HepG2 (cell line): ENCODE measurements around the gene RAD52. TPM values are rescaled to one million over a fixed set of nuclear protein-coding genes. Genes with fewer than 3 reads are reported as not detected.
A peak's percentile ranks its signal among the peaks of the same experiment; 100 is the strongest.

Experiments
- ATAC-seq: fragments of 200-7000 bp; cut with Tn5 transposase; 3 replicates; pipeline ENCODE4 v1.9.1; 2020; ENCODE audit warnings: mild to moderate bottlenecking, moderate library complexity
- BruUV-seq: library from RNA; stranded (reverse); fragments of 400-500 nt; replicated peaks from 2 replicates; lab custom pipeline; 2021; lab: Mats Ljungman, UMichigan
- CTCF ChIA-PET: fragments of 300-600 bp; formaldehyde crosslinking; extraction: SDS; loops from one replicate; lab custom pipeline; 2021; ENCODE audit warnings: low total read pairs, inconsistent platforms, low intra/inter-chr PET ratio; lab: Yijun Ruan, JAX
- POLR2A ChIA-PET: fragments of 350-600 bp; sonication (Branson Sonifier 250); formaldehyde crosslinking; loops from one replicate; lab custom pipeline; 2020; ENCODE audit warnings: antibody characterized with exemption, inconsistent platforms; lab: Yijun Ruan, JAX
- DNase-seq: peaks from one replicate; pipeline ENCODE4 v3.0.0-alpha.2; 2015; ENCODE audit warnings: low spot score
- FAIRE-seq: peaks from 3 replicates; lab custom pipeline; 2011; peaks lifted over from hg19 to GRCh38; lab: Jason Lieb, UNC
- H2AFZ ChIP-seq: one replicate; pipeline ENCODE4 v1.6.1; 2011; ENCODE audit warnings: low read length, inconsistent platforms
- H3K27ac ChIP-seq: fragments of 300-600 bp; 3 replicates; pipeline ENCODE4 v1.8.0; 2011; ENCODE audit warnings: mixed run types, mild to moderate bottlenecking, mixed read lengths, low read length, inconsistent platforms; ENCODE audit not compliant: insufficient read depth; ENCODE audit errors: extremely low read length
- H3K27me3 ChIP-seq, 2 experiments: fragments of 200-600 bp in 1 of 2; 2 replicates in 1 of 2; 3 replicates in 1 of 2; pipeline versions ENCODE4 v1.6.0 to v1.8.0; 2011; ENCODE audit warnings: low read length in 2 of 2, mild to moderate bottlenecking in 2 of 2, moderate library complexity in 2 of 2, inconsistent platforms in 1 of 2; ENCODE audit not compliant: insufficient read depth in 2 of 2, control insufficient read depth in 1 of 2
- H3K36me3 ChIP-seq, 2 experiments: fragments of 200-600 bp in 1 of 2; replicated peaks in 1 of 2; 2 replicates in 1 of 2; 3 replicates in 1 of 2; pipeline versions ENCODE4 v1.5.1 to v1.8.0; 2011; ENCODE audit warnings: low read length in 2 of 2, inconsistent platforms in 1 of 2; ENCODE audit not compliant: insufficient read depth in 2 of 2, control insufficient read depth in 1 of 2
- H3K4me1 ChIP-seq: 2 replicates; pipeline ENCODE4 v1.5.1; 2012; ENCODE audit warnings: low read length, inconsistent platforms; ENCODE audit not compliant: insufficient read depth
- H3K4me2 ChIP-seq: 2 replicates; pipeline ENCODE4 v1.6.0; 2011; ENCODE audit warnings: low read depth, low read length, inconsistent platforms
- H3K4me3 ChIP-seq, 3 experiments: fragments of 200-600 bp in 1 of 3; sonication (generic), shearing (Covaris generic) in 1 of 3; replicated peaks in 1 of 3; 2 replicates each; pipeline ENCODE4 v1.5.1; 2011 to 2016; ENCODE audit warnings: low read length in 3 of 3, inconsistent platforms in 2 of 3, low read depth in 2 of 3, mild to moderate bottlenecking in 2 of 3, control low read depth in 1 of 3, mixed read lengths in 1 of 3; ENCODE audit not compliant: insufficient read depth in 1 of 3
- H3K79me2 ChIP-seq: one replicate; pipeline ENCODE4 v1.6.1; 2011; ENCODE audit warnings: low read length, inconsistent platforms; ENCODE audit not compliant: insufficient read depth
- H3K9ac ChIP-seq: 2 replicates; pipeline ENCODE4 v1.6.0; 2011; ENCODE audit warnings: mild to moderate bottlenecking, low read depth, low read length, inconsistent platforms; ENCODE audit not compliant: insufficient read depth
- H3K9me3 ChIP-seq: 2 replicates; pipeline ENCODE4 v1.5.1; 2012; ENCODE audit warnings: mild to moderate bottlenecking, low read length
- H4K20me1 ChIP-seq: 2 replicates; pipeline ENCODE4 v1.6.0; 2011; ENCODE audit warnings: inconsistent platforms, mild to moderate bottlenecking, low read length, moderate library complexity; ENCODE audit not compliant: insufficient read depth
- ATF1 ChIP-seq: IDR thresholded peaks from 2 replicates; pipeline ENCODE4 v1.6.1; 2016; ENCODE audit warnings: mild to moderate bottlenecking, control low read depth
- CCDC6 ChIP-seq: sonication (generic); formaldehyde crosslinking; IDR thresholded peaks from 2 replicates; pipeline ENCODE4 v1.8.1; 2022; ENCODE audit warnings: mild to moderate bottlenecking, missing genetic modification reagents, moderate library complexity
- GFI1 ChIP-seq: sonication (generic); formaldehyde crosslinking; IDR thresholded peaks from 2 replicates; pipeline ENCODE4 v1.5.0; 2020; ENCODE audit warnings: missing genetic modification reagents, mild to moderate bottlenecking, borderline replicate concordance
- MIER2 ChIP-seq: IDR thresholded peaks from 2 replicates; pipeline ENCODE4 v1.6.1; 2016; ENCODE audit warnings: missing biosample characterization, missing genetic modification reagents
- NFIC ChIP-seq: IDR thresholded peaks from 2 replicates; pipeline ENCODE4 v1.6.1; 2012; ENCODE audit warnings: mild to moderate bottlenecking, low read length, inconsistent platforms
- PRPF4 ChIP-seq: fragments of 200-400 bp; formaldehyde crosslinking; IDR thresholded peaks from 2 replicates; pipeline ENCODE4 v1.6.1; 2016; ENCODE audit warnings: low read length, low read depth; ENCODE audit not compliant: poor library complexity, severe bottlenecking
- U2AF2 ChIP-seq: fragments of 200-400 bp; formaldehyde crosslinking; IDR thresholded peaks from 2 replicates; pipeline ENCODE4 v1.6.1; 2017; ENCODE audit warnings: low read depth, mild to moderate bottlenecking, low read length
- ZNF17 ChIP-seq: sonication (generic); formaldehyde crosslinking; IDR thresholded peaks from 2 replicates; pipeline ENCODE4 v1.5.0; 2020; ENCODE audit warnings: mild to moderate bottlenecking, missing genetic modification reagents
- ZNF263 ChIP-seq: sonication (generic); formaldehyde crosslinking; IDR thresholded peaks from 2 replicates; pipeline ENCODE4 v1.4.0; 2020; ENCODE audit warnings: missing genetic modification reagents
- ZNF446 ChIP-seq: sonication (generic); formaldehyde crosslinking; IDR thresholded peaks from 2 replicates; pipeline ENCODE4 v1.5.0; 2020; ENCODE audit warnings: mild to moderate bottlenecking, missing genetic modification reagents
- ZNF501 ChIP-seq: sonication (generic); formaldehyde crosslinking; IDR thresholded peaks from 2 replicates; pipeline ENCODE4 v1.5.1; 2020; ENCODE audit warnings: mild to moderate bottlenecking, moderate library complexity, missing genetic modification reagents
- WGBS: methylation state at CpG from one replicate; pipeline ENCODE4 v1.1.6; 2017; ENCODE audit warnings: low lambda C conversion rate; 5-methylcytosine and 5-hydroxymethylcytosine counted together
- in situ Hi-C: cut with HindIII; loops from 2 replicates; pipeline ENCODE4 v1.10.0; 2017; ENCODE audit warnings: low pct_unique_long_range_greater_than_20kb; ENCODE audit not compliant: extremely low pct_ligation_motif_present
- intact Hi-C: fragments of 100-400 bp; cut with micrococcal nuclease; formaldehyde crosslinking; loops from one replicate; pipeline ENCODE4 v1.10.0; 2022; ENCODE audit not compliant: unreplicated experiment
- polyA plus RNA-seq, 8 experiments: library from polyadenylated mRNA; depleted of rRNA in 3 of 8; stranded (reverse) in 7 of 8; unstranded in 1 of 8; fragments of >200 nt; fragmentation: Illumina TruSeq in 4 of 8; extraction: Trizol in 4 of 8; gene quantifications; 2 replicates each; pipeline versions ENCODE4 v1.2.1 to v1.2.3, GENCODE V29; 2011 to 2016; ENCODE audit warnings: low read depth in 4 of 8, missing spikeins in 1 of 8, mixed read lengths in 1 of 8; ENCODE audit not compliant: insufficient read depth in 1 of 8
- total RNA-seq, 5 experiments: library from RNA; depleted of rRNA; stranded (reverse); fragments of >200 nt; fragmentation: Illumina TruSeq; extraction: Trizol; gene quantifications; 2 replicates each; pipeline ENCODE4 v1.2.3, GENCODE V29; 2016; ENCODE audit warnings: low read depth in 1 of 5

Gene RAD52
- total and polyA plus RNA-seq, 2 of the 13 experiments (the other 11 are each of a cell fraction or from before 2014, with no cell fraction given), result 14.3 to 19.9 TPM

- DNase-seq, result no peak
- Histone ChIP-seq H3K79me2 (no peaks in the 10 kb centered on the region), H3K27me3 (no peaks in the 10 kb centered on the region), H3K27ac (no peak overlapping the region), H2AFZ (no peak overlapping the region), H4K20me1 (no peaks in the 10 kb centered on the region), H3K36me3 (peaks cover 14 to 53% of the 10 kb centered on the region in 2 experiments), H3K4me1 (no peaks in the 10 kb centered on the region), H3K4me3 (no peak overlapping the region), H3K4me2 (no peak overlapping the region), H3K9me3 (no peaks in the 10 kb centered on the region), H3K9ac (no peak overlapping the region)
- POLR2A ChIA-PET, result no interaction called here
- no peak for TF ChIP-seq MIER2
- peak; percentile 83 for TF ChIP-seq ZNF263 (CRISPR knock-in tag)
- no peak for FAIRE-seq
- 88% methylated on average over 12 of the region's 12 CpGs for WGBS
- no peak for ATAC-seq
- no TSS peak for BruUV-seq
- in situ Hi-C loops (no loop called here), intact Hi-C loops (no loop called here)
- CTCF ChIA-PET, result no interaction called here
These were observed 22.9 kb downstream of the RAD52 start for GRCh38 chr12:926641-927040.

- H3K27ac ChIP-seq, result no peak overlapping the region
- no peaks in the 10 kb centered on the region for H3K79me2 ChIP-seq
- POLR2A ChIA-PET, result no interaction called here
- no peak overlapping the region for H3K9ac ChIP-seq
- no peak for FAIRE-seq
- no peak overlapping the region for H3K4me2 ChIP-seq
- 86% methylated on average over 2 of the region's 2 CpGs for whole genome bisulfite sequencing
- no peak overlapping the region for H3K4me3 ChIP-seq
- no peak overlapping the region for H2AFZ ChIP-seq
- intact Hi-C loops (no loop called here), in situ Hi-C loops (no loop called here)
- no peaks in the 10 kb centered on the region for H4K20me1 ChIP-seq
- H3K27me3 ChIP-seq, result no peaks in the 10 kb centered on the region
- no peaks in the 10 kb centered on the region for H3K4me1 ChIP-seq
- CTCF ChIA-PET, result no interaction called here
- TF ChIP-seq ATF1 (CRISPR knock-in tag) (no peak), GFI1 (CRISPR knock-in tag) (no peak), ZNF446 (CRISPR knock-in tag) (no peak), U2AF2 (no peak), CCDC6 (CRISPR knock-in tag) (no peak), ZNF501 (CRISPR knock-in tag) (no peak), PRPF4 (no peak), NFIC (no peak), ZNF17 (CRISPR knock-in tag) (no peak)
- H3K36me3 ChIP-seq, result peaks cover 12 to 30% of the 10 kb centered on the region in 2 experiments; a peak in 4 of 5 replicates
- no peak for ATAC-seq
- no TSS peak for BruUV-seq
- H3K9me3 ChIP-seq, result no peaks in the 10 kb centered on the region
- DNase-seq, result no peak
These were observed 27.2 kb downstream of the RAD52 start for GRCh38 chr12:922285-922684.
